OCI-LY3 (cell line): Measurements from ENCODE around the gene THEMIS2.
A peak's percentile ranks its signal among the peaks of the same experiment; 100 is the strongest.

Experiments
- H2AFZ ChIP-seq: fragments of 200-600, 300-600 bp; shearing (Covaris generic); 2 replicates; pipeline ENCODE4 v1.6.0; 2014; ENCODE audit warnings: antibody characterized with exemption, low read depth, low read length
- H3K27ac ChIP-seq: fragments of 200-600, 300-600 bp; sonication (generic); 2 replicates; pipeline ENCODE4 v1.5.1; 2014; ENCODE audit warnings: mild to moderate bottlenecking, low read length, moderate library complexity, mixed read lengths
- H3K27me3 ChIP-seq: fragments of 200-600, 300-600 bp; sonication (generic); 2 replicates; pipeline ENCODE4 v1.6.1; 2014; ENCODE audit warnings: low read depth, low read length, mixed read lengths
- H3K36me3 ChIP-seq: fragments of 200-600, 300-600 bp; sonication (generic); replicated peaks from 2 replicates; pipeline ENCODE3; 2014; ENCODE audit warnings: low read depth, low read length, mixed read lengths
- H3K4me1 ChIP-seq: fragments of 300-600, 200-600 bp; sonication (generic); 2 replicates; pipeline ENCODE4 v1.6.1; 2014; ENCODE audit warnings: low read length, mixed read lengths
- H3K4me2 ChIP-seq: fragments of 200-600, 300-600 bp; sonication (generic); 2 replicates; pipeline ENCODE4 v1.6.1; 2014; ENCODE audit warnings: low read length, mixed read lengths
- H3K4me3 ChIP-seq: fragments of 300-600, 200-600 bp; sonication (generic); 2 replicates; pipeline ENCODE4 v1.5.1; 2014; ENCODE audit warnings: antibody characterized with exemption, mild to moderate bottlenecking, low read length, moderate library complexity
- H3K79me2 ChIP-seq: fragments of 300-600, 200-600 bp; shearing (Covaris generic); 2 replicates; pipeline ENCODE4 v1.6.1; 2014; ENCODE audit warnings: mild to moderate bottlenecking, low read length, mixed read lengths
- H3K9ac ChIP-seq: fragments of 300-600, 200-600 bp; shearing (Covaris generic); 2 replicates; pipeline ENCODE4 v1.6.0; 2014; ENCODE audit warnings: mild to moderate bottlenecking, low read length, moderate library complexity
- H3K9me3 ChIP-seq: fragments of 200-600, 300-600 bp; shearing (Covaris generic); 2 replicates; pipeline ENCODE4 v1.6.1; 2014; ENCODE audit warnings: low read length, mixed read lengths; ENCODE audit not compliant: insufficient read depth
- H4K20me1 ChIP-seq: fragments of 200-600, 300-600 bp; sonication (generic); 2 replicates; pipeline ENCODE4 v1.6.1; 2016; ENCODE audit warnings: low read length, mixed read lengths; ENCODE audit not compliant: insufficient read depth
- EZH2phosphoT487 ChIP-seq: fragments of 200-600 bp; shearing (Covaris generic); IDR thresholded peaks from 2 replicates; pipeline ENCODE4 v1.6.1; 2018; ENCODE audit warnings: antibody characterized with exemption, mixed run types, low read depth
- TF ChIP-seq, protein P1 (sequence below): fragments of 200-600, 300-600 bp; sonication (generic); IDR thresholded peaks from 2 replicates; pipeline ENCODE4 v1.5.1; 2014; ENCODE audit warnings: antibody characterized with exemption, low read length, low read depth

The THEMIS2 gene

DNA sequence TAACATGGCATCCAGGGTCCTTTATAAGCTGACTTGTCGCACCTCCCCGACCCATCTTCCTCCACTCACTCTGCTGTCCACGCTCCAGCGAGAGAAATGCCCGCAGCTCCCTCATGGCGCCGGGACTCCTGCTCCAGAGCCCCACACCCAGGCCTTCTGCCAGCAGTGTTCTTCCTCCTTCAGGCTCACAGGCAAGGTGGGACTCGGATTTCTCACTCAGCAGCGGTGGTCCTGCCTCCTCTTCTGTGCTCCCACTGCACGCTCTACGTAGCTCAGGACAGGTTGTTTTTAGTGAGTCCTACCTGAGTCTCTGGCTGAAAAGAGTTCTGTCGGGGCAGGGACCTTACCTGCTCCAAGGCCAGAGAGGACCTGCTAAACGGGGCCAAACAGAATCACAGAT is 11.2 kb downstream of the THEMIS2 start:
- no peaks in the 10 kb centered on the region for H3K36me3 ChIP-seq
- no peak overlapping the region for H3K4me2 ChIP-seq
- no peak overlapping the region for H3K27ac ChIP-seq

DNA sequence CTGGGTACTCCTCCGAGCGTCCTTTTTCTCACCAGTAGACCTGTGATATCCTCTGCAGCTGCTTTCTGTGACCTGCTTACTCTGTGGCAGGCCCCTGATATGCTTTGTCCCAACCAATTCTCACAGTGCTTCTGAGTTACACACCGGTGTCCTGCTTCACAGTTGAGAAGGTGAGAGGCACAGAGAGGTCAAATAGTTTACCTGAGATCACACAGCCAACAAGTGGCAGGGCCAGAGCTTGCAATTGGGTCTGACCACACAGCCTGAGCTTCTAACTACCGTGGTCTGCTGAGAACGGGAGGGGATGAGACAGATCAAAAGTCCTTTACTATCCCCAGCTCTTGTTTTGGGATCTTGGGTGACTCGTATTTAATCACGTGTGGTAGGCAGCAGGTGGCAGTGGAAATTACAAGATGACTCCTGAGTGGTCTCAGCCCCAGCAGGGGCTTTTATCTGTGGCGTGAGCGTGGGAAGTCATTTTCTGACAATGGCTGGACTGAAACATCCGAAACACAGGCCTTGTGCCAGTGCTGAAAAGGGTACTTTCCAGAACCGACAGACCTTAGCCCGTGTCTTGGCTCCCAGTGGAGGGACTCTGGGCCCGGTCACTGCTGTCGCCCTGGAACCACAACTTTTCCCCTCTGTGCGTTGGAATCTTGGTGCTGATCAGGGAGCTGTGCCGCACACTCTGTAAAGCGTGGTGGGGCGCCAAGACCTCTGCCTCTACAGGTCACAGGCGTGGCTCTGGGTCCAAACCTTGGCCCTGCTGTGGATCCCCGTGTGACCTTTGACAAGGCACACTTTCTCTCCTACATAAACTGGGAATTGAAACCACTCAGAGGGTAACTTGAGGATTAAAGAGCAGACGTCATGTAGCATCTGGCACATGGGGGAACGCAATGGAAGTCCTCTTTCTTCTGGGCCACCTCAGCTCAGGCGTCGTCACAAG is 11.9 kb downstream of the THEMIS2 start:
- 0 out of 2 replicates have a peak overlapping the region, but pooled peaks have one; percentile 10 for H3K9ac ChIP-seq
- no peaks in the 10 kb centered on the region for H3K36me3 ChIP-seq
- peaks cover 27% of the 10 kb centered on the region for H3K4me1 ChIP-seq
- no peaks in the 10 kb centered on the region for H4K20me1 ChIP-seq
- H3K9me3 ChIP-seq, result no peaks in the 10 kb centered on the region
- no peaks in the 10 kb centered on the region for H3K79me2 ChIP-seq
- peak overlapping the region; percentile 40 for H3K4me2 ChIP-seq
- no peak overlapping the region; the same call in 1 of the 2 replicates for H3K4me3 ChIP-seq
- no peak for TF ChIP-seq EZH2phosphoT487
- TF ChIP-seq, protein P1, sequence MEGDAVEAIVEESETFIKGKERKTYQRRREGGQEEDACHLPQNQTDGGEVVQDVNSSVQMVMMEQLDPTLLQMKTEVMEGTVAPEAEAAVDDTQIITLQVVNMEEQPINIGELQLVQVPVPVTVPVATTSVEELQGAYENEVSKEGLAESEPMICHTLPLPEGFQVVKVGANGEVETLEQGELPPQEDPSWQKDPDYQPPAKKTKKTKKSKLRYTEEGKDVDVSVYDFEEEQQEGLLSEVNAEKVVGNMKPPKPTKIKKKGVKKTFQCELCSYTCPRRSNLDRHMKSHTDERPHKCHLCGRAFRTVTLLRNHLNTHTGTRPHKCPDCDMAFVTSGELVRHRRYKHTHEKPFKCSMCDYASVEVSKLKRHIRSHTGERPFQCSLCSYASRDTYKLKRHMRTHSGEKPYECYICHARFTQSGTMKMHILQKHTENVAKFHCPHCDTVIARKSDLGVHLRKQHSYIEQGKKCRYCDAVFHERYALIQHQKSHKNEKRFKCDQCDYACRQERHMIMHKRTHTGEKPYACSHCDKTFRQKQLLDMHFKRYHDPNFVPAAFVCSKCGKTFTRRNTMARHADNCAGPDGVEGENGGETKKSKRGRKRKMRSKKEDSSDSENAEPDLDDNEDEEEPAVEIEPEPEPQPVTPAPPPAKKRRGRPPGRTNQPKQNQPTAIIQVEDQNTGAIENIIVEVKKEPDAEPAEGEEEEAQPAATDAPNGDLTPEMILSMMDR, result no peak
- peak overlapping the region; percentile 17; the same call in 1 of the 2 replicates for H3K27ac ChIP-seq
- no peak overlapping the region for H2AFZ ChIP-seq
- H3K27me3 ChIP-seq, result no peaks in the 10 kb centered on the region

More for the DNA sequence above, 11.2 kb downstream of the THEMIS2 start:
- no peak overlapping the region for H2AFZ ChIP-seq
- H3K9ac ChIP-seq, result no peak overlapping the region
- no peak overlapping the region for H3K4me3 ChIP-seq
- no peaks in the 10 kb centered on the region for H3K27me3 ChIP-seq
- H3K4me1 ChIP-seq, result peaks cover 27% of the 10 kb centered on the region
- no peaks in the 10 kb centered on the region for H3K79me2 ChIP-seq
- TF ChIP-seq EZH2phosphoT487, result no peak
- TF ChIP-seq, protein P1, result no peak
- no peaks in the 10 kb centered on the region for H4K20me1 ChIP-seq
- no peaks in the 10 kb centered on the region for H3K9me3 ChIP-seq

DNA sequence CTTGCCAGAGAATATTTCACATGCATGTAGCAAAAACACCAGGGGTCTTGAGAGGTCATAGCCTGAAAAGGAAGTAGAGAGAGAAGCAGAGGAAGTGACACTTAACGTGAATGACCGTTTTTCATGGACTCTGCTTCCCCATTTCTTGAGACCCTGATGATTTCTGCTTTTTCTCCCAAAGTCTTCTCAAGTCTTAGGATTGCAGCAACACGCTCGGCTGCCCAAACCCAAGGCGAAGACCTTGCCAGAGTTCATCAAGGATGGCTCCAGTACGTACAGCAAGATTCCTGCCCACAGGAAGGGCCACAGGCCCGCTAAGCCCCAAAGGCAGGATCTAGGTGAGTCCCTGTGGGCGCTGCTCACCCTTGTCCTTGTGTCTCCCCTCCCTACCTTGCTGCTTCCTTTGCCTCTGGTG is 12.8 kb downstream of the THEMIS2 start:
- Histone ChIP-seq H3K9ac (no peak overlapping the region), H3K4me2 (peak overlapping the region; percentile 40), H2AFZ (no peak overlapping the region), H3K4me1 (peaks cover 27% of the 10 kb centered on the region), H3K36me3 (no peaks in the 10 kb centered on the region), H3K79me2 (no peaks in the 10 kb centered on the region), H3K9me3 (no peaks in the 10 kb centered on the region), H3K4me3 (no peak overlapping the region; the same call in 1 of the 2 replicates), H4K20me1 (no peaks in the 10 kb centered on the region), H3K27me3 (no peaks in the 10 kb centered on the region), H3K27ac (peak overlapping the region; percentile 17; the same call in 1 of the 2 replicates)
- TF ChIP-seq, protein P1, result no peak
- no peak for TF ChIP-seq EZH2phosphoT487

DNA sequence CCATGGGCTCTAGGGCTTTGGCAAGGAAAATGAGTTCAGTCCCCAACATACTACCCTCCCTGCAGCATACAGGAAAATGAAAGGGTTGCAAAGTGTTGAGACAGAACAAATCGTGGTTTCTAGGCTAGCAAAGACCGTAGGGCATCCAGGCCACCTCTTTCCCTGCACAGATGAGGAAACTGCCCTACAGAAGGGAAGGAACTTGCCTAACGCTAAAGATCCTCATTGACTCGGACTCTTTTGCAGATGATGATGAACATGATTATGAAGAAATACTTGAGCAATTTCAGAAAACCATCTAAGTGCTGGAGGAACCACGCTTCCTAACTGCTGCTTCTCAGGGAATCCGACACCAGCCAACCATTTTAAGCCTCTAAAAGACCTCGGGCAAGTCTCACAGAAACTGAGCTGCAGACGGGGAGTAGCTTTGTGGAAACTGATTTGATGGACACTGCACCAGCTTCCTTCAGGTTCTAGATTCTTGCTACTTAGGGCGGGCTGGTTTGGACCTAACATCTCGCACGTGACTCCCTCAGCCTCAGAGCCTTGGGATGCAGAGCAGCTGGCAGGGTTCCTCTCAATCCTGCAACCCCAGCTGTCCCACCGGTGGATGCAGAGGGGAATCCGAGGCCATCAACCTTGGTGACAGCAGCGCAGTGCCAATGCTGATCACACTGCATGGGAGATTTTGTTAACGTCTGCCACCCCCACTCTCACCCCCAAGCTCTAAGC is 13.4 kb downstream of the THEMIS2 start:
- H3K4me2 ChIP-seq, result no peak overlapping the region
- H4K20me1 ChIP-seq, result no peaks in the 10 kb centered on the region
- H3K27me3 ChIP-seq, result no peaks in the 10 kb centered on the region
- no peaks in the 10 kb centered on the region for H3K79me2 ChIP-seq
- H2AFZ ChIP-seq, result no peak overlapping the region
- H3K4me1 ChIP-seq, result peaks cover 32% of the 10 kb centered on the region
- no peak overlapping the region for H3K27ac ChIP-seq
- no peak for TF ChIP-seq EZH2phosphoT487
- TF ChIP-seq, protein P1, result no peak
- no peak overlapping the region for H3K4me3 ChIP-seq
- no peaks in the 10 kb centered on the region for H3K36me3 ChIP-seq
- H3K9ac ChIP-seq, result no peak overlapping the region
- no peaks in the 10 kb centered on the region for H3K9me3 ChIP-seq
